RKO (cell line): ENCODE results near the gene SRPRB.

Source experiments
- DNase-seq: peaks from one replicate; pipeline ENCODE4 v3.0.0-alpha.2; 2016; ENCODE audit warnings: low spot score

Gene SRPRB

GRCh38 chr3:133827684-133828083, 22.1 kb downstream of the SRPRB start:
- DNase-seq: no peak

GRCh38 chr3:133828576-133829309, 23.1 kb downstream of the SRPRB start:
- no peak for DNase-seq

GRCh38 chr3:133829310-133829707, 23.7 kb downstream of the SRPRB start:
- no peak for DNase-seq

- DNase-seq: no peak
These were observed 24.5 kb downstream of the SRPRB start for GRCh38 chr3:133830071-133830470.

- DNase-seq: no peak
These were observed 26.6 kb downstream of the SRPRB start for GRCh38 chr3:133831966-133832801.

GRCh38 chr3:133832802-133833144, 27.2 kb downstream of the SRPRB start:
- no peak for DNase-seq

DNA sequence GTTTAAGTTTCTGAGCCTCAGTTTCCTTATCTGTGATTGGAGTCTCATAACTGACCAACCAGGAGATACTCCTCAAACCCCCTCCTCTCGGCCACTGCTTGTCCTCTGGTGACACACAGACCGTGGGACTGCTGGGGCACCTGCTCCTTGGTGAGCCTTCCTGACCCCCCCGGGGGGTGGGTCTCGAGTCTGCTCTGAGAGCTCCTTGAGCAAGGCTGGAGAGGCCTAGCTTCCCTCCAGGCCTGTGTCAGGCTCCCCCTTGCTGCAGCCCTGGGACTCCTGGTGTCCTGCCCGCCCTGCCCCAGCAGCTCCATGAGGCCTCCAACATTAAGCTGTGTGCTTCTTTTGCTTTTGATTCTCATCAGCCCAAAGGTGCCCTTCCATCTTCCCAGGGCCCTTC, 27.7 kb downstream of the SRPRB start:
- no peak for DNase-seq

DNA sequence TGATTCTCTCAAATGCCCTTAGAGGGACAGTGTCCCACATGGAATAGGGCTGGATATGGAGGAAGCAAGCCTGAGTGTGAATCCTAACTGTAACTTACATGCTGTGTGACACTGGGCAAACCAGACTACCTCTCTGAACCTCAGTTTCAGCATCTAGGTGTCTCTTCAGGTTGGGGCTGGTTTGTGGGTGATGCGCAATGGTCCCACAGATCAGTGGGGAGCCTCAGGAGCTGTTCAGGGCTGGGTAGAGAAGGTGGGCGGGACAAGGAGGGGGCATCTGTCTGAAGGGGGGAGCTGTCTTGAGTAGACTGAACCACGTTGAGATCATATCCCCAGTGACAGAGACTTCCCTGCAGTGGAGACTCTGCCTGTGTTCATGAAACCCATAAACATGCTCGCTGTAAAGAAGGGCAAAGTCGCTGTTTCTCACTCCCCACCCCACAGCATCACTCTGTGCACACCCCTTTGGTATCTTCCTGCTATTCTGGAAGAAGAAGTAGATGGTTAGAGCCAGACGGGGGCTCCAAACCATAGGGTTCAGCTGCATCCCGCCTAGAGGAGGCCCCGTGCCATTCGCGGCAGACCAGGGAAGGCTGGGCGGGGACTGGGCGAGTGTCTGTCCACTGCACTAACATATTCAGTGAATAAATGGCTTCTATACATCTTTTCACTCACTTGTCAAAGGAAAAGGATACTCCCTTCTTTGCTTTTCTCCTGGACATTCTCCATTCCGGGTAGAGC, 28.4 kb downstream of the SRPRB start:
- DNase-seq: no peak

GRCh38 chr3:133834621-133835417, 29.2 kb downstream of the SRPRB start:
- DNase-seq: no peak

DNA sequence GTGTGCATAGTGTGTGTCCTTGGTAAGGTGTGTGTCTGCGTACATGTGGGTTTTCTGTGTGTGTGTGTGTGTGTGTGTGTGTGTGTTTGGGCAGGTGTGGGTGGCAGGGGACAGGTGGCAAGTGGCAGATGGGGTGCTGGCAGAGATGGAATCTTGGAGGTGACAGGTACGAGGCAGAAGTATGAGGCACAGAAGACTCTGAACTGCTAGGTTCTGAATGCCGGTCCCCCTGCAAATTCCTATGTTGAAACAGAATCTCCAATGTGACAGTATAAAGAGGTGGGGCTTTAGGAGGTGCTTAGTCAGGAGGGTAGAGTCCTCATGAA, 29.8 kb downstream of the SRPRB start:
- DNase-seq: no peak

- no peak for DNase-seq
These were observed 30.3 kb downstream of the SRPRB start for GRCh38 chr3:133835961-133836360.

DNA sequence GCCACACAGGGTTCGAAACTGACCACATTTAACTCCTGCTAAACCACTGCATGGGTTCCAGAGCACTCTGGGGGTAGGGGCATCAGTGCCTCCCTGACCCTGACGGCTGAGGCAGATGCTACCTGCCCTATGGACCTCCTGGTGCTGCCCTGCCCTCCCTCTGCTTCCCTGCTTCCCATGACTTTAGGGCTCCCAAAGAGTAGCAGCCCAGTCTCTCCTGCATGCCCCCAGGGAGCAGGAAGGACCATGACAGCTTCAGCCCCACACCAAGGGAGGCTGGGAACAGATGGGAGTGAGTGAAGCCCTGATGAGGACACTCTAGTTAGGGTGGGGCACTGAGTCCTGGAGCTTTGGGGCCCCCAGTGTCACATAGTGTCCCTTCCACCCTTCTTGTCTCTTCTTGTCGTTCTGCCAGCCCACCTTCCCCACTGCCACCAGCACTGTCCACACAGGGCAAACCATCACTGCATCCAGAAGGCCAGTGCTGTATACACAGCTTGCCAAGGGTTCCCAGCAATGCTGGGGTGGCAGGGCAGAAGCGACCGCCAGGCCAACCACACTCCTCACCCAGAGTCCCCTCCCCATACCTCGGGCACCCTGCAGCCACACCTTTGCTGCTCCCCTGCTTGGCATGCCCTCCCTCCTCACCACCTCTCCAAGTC, 31.0 kb downstream of the SRPRB start:
- DNase-seq: no peak

DNA sequence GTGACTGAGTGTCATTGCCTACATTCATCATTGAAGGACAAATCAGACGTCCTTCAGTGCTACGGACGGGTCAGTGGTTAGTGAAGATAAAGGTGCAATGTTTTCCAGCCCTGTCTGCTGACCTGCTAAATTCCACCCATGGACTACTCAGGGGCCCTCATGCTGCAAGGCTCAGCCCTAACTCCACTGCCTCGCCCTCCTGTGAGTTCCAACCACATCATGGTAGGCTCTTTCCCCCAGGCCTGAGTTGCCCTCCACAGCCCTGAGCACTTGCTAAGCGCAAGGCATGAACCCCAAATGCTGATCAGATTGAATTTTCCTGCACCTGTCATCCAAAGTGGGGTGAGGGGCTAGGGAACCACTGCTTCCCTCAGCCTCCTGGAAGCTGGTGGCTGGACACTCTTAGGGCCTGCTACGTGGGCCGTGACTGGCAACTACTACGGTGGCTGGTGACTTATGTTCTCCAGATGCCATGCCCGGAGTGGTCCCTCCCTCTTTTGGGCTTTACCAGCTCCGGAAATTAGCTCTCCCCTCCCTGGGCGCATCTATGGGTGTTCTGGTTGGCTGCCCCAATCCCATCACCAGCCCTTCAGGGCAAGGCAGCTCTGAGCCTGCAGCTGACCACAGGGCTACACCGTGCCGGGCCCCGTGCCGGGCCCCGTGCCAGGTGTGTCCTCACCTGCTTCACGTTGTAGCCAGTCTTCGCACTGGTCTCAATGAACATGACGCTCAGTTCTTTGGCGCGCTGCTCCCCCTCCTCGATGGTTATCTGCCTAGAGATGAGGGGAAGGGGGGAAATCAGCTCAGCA, 32.1 kb downstream of the SRPRB start:
- no peak for DNase-seq

- DNase-seq: no peak
These were observed 32.7 kb downstream of the SRPRB start for GRCh38 chr3:133838296-133838789.

GRCh38 chr3:133838916-133839800, 33.5 kb downstream of the SRPRB start:
- no peak for DNase-seq

DNA sequence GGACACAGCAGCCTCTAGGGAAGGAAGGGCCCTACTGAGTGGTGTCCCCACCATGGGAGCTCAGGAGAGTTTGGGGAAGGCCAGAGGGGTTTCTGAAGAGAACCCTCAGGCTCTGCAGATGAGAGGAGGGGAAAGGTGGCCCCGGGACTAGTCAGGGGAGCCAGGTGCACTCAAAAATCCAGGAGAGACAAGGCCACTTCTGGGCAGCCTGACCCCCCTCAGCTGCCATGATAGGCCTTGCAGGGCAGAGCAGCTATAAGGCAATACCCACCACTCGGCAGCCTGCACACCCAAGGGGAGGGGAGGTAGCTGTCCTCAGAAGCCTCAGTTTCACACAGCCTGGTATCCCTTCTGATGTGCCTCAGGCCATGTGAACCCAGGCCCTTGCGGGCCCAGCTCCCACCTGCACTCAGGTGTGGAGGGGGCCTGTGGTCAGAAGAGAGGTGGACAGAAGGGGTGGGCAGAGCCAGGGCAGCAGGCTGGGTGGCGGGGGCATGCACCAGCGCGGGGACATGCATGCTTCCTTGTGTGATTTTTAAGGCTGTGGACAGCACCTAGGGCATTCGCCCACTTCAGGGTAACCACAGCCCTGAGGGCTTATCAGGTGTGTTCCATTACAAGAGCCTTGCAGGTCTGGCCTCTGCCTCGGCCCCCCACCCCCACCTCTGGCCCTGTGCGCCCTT, 34.6 kb downstream of the SRPRB start:
- no peak for DNase-seq

DNA sequence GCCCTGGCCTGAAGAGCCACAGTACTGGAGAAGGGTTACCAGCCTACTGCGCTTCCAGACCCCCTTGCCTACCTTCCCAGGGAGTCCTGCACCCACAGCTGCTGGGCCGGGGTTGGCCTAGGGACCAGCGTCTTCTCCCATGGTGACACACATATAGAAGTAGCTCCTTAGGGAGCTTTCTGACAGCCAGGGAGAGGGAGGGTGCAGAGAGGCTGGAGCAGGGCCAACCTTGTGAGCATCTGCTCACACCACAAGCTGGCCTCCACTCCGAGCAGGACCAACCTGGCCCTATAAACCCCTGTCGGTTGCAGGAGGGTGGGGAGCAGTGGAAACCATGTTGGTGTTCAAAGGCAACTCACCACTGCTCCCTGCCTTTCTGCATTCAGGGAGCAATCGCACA, 35.2 kb downstream of the SRPRB start:
- no peak for DNase-seq

- DNase-seq: no peak
These were observed 35.6 kb downstream of the SRPRB start for GRCh38 chr3:133841196-133841595.

- DNase-seq: no peak
These were observed 36.5 kb downstream of the SRPRB start for GRCh38 chr3:133842158-133842557.
